ENCODE results near the gene NPW. TPM values are rescaled to one million over a fixed set of nuclear protein-coding genes. Genes with fewer than 3 reads are reported as not detected.

The NPW gene
- total and polyA plus RNA-seq, 4 experiments from 2014 or later = not detected

GRCh38 chr16:1990351-1991134, 29.0 kb upstream of the NPW start:
- POLR2A ChIA-PET (ENCODE audit: partially characterized antibody) = interaction anchor here (1.1 to 5.7 kb wide), 8 partner anchors 9 to 218 kb away, joined by 3 to 71 read pairs (median 24); partner anchors contain the start of genes EME2, MRPS34, MSRB1 and NDUFB10
- Histone ChIP-seq H3K36me3 (ENCODE audit: insufficient read depth, low read length) (peaks cover 4% of the 10 kb centered on the region), H3K27me3 (ENCODE audit: insufficient read depth, low read length) (no peaks in the 10 kb centered on the region), H3K4me3 (ENCODE audit: low read length in 2 of 2) (peak overlapping the region; percentile 36 to 52), H3K27ac (ENCODE audit: low read depth, low read length) (peak overlapping the region; percentile 30), H3K4me1 (ENCODE audit: insufficient read depth, low read length) (peaks cover 22% of the 10 kb centered on the region), H3K9me3 (ENCODE audit: control insufficient read depth in 1 of 2, low read length in 2 of 2) (no peaks in the 10 kb centered on the region)
- peaks cover 6 to 7% of the 10 kb centered on the region in 2 donors for H3K27me3 Mint-ChIP-seq
- H3K4me3 Mint-ChIP-seq = peak overlapping the region; percentile 73 to 84 (median 78)
- CTCF ChIA-PET (ENCODE audit: partially characterized antibody) = interaction anchor here (1.2 to 1.6 kb wide), 2 partner anchors 13 to 150 kb away, joined by 5 to 7 read pairs; no protein-coding TSS in a partner anchor
- peaks cover 6% of the 10 kb centered on the region in 2 donors for H3K36me3 Mint-ChIP-seq
- H3K27ac Mint-ChIP-seq = peak overlapping the region in 6 of 7 donors; percentile 76 to 93 (median 86)
- H3K9me3 Mint-ChIP-seq = peaks cover 0 to 1% (median 0%) of the 10 kb centered on the region in 8 donors
- intact Hi-C loops (cut with micrococcal nuclease) = loop anchor here (2.0 to 5.0 kb wide), 2 partner anchors 18 to 48 kb away; partner anchors contain the start of genes MSRB1 and TBL3
- peak in 1 of 5 donors; percentile 56 for DNase-seq
- peaks cover 6 to 30% (median 16%) of the 10 kb centered on the region in 4 donors for H3K4me1 Mint-ChIP-seq

- Mint-ChIP-seq H3K27ac (peak overlapping the region; percentile 76 to 93 (median 85)), H3K36me3 (peaks cover 6% of the 10 kb centered on the region in 2 donors), H3K9me3 (peaks cover 0 to 1% (median 0%) of the 10 kb centered on the region in 8 donors), H3K27me3 (peaks cover 6 to 7% of the 10 kb centered on the region in 2 donors), H3K4me1 (peaks cover 6 to 30% (median 16%) of the 10 kb centered on the region in 4 donors), H3K4me3 (peak overlapping the region; percentile 73 to 84 (median 78))
- intact Hi-C loops (cut with micrococcal nuclease) = loop anchor here (2.0 to 5.0 kb wide), 2 partner anchors 18 to 49 kb away; partner anchors contain the start of genes MSRB1 and TBL3
- no peaks in the 10 kb centered on the region for H3K36me3 ChIP-seq (ENCODE audit: insufficient read depth, low read length)
- H3K4me1 ChIP-seq (ENCODE audit: insufficient read depth, low read length) = peaks cover 22% of the 10 kb centered on the region
- H3K27ac ChIP-seq (ENCODE audit: low read depth, low read length) = peak overlapping the region; percentile 61
- POLR2A ChIA-PET (ENCODE audit: partially characterized antibody) = interaction anchor here (1.1 to 5.7 kb wide), 9 partner anchors 10 to 219 kb away, joined by 3 to 71 read pairs (median 25); partner anchors contain the start of genes EME2, MRPS34, MSRB1 and NDUFB10
- no peaks in the 10 kb centered on the region for H3K27me3 ChIP-seq (ENCODE audit: insufficient read depth, low read length)
- H3K9me3 ChIP-seq (ENCODE audit: control insufficient read depth in 1 of 2, low read length in 2 of 2) = no peaks in the 10 kb centered on the region
- DNase-seq = peak in 4 of 5 donors; percentile 46 to 83 (median 51)
- H3K4me3 ChIP-seq (ENCODE audit: low read length in 2 of 2) = peak overlapping the region; percentile 36 to 52
- CTCF ChIA-PET (ENCODE audit: partially characterized antibody) = interaction anchor here (1.2 to 1.6 kb wide), 2 partner anchors 13 to 149 kb away, joined by 5 to 7 read pairs; no protein-coding TSS in a partner anchor
These were observed 28.4 kb upstream of the NPW start for GRCh38 chr16:1991135-1991551.

- peaks cover 0 to 1% (median 0%) of the 10 kb centered on the region in 8 donors for H3K9me3 Mint-ChIP-seq
- Histone ChIP-seq H3K4me3 (ENCODE audit: low read length in 2 of 2) (peak overlapping the region in 1 of 2 donors; percentile 42), H3K27ac (ENCODE audit: low read depth, low read length) (peak overlapping the region; percentile 61), H3K4me1 (ENCODE audit: insufficient read depth, low read length) (peaks cover 22% of the 10 kb centered on the region), H3K9me3 (ENCODE audit: control insufficient read depth in 1 of 2, low read length in 2 of 2) (no peaks in the 10 kb centered on the region), H3K36me3 (ENCODE audit: insufficient read depth, low read length) (no peaks in the 10 kb centered on the region), H3K27me3 (ENCODE audit: insufficient read depth, low read length) (no peaks in the 10 kb centered on the region)
- POLR2A ChIA-PET (ENCODE audit: partially characterized antibody) = interaction anchor here (0.9 to 5.7 kb wide), 10 partner anchors 10 to 219 kb away, joined by 3 to 71 read pairs (median 22); partner anchors contain the start of genes EME2, MRPS34, MSRB1 and NDUFB10
- H3K4me1 Mint-ChIP-seq = peaks cover 6 to 30% (median 16%) of the 10 kb centered on the region in 4 donors
- intact Hi-C loops (cut with micrococcal nuclease) = loop anchor here (2.0 to 5.0 kb wide), 2 partner anchors 19 to 49 kb away; partner anchors contain the start of genes MSRB1 and TBL3
- DNase-seq = peak in 1 of 5 donors; percentile 53
- H3K4me3 Mint-ChIP-seq = peak overlapping the region; percentile 73 to 84 (median 78)
- peaks cover 4% of the 10 kb centered on the region in 2 donors for H3K36me3 Mint-ChIP-seq
- peak overlapping the region; percentile 76 to 93 (median 85) for H3K27ac Mint-ChIP-seq
- CTCF ChIA-PET (ENCODE audit: partially characterized antibody) = interaction anchor here (1.2 to 1.6 kb wide), 2 partner anchors 12 to 149 kb away, joined by 5 to 7 read pairs; no protein-coding TSS in a partner anchor
- H3K27me3 Mint-ChIP-seq = peaks cover 6 to 7% of the 10 kb centered on the region in 2 donors
These were observed 28.0 kb upstream of the NPW start for GRCh38 chr16:1991588-1991947.

GRCh38 chr16:1991948-1992703, 27.5 kb upstream of the NPW start:
- H3K27me3 ChIP-seq (ENCODE audit: insufficient read depth, low read length) = no peaks in the 10 kb centered on the region
- POLR2A ChIA-PET (ENCODE audit: partially characterized antibody) = interaction anchor here (0.9 to 5.7 kb wide), 9 partner anchors 11 to 163 kb away, joined by 3 to 71 read pairs (median 25); partner anchors contain the start of genes MSRB1, NDUFB10, NOXO1 and RNF151
- H3K9me3 ChIP-seq (ENCODE audit: control insufficient read depth in 1 of 2, low read length in 2 of 2) = no peaks in the 10 kb centered on the region
- Mint-ChIP-seq H3K4me1 (peaks cover 6 to 30% (median 16%) of the 10 kb centered on the region in 4 donors), H3K27me3 (peaks cover 6 to 7% of the 10 kb centered on the region in 2 donors), H3K4me3 (peak overlapping the region in 7 of 8 donors; percentile 40 to 84 (median 73)), H3K9me3 (peaks cover 0 to 1% (median 0%) of the 10 kb centered on the region in 8 donors), H3K36me3 (no peaks in the 10 kb centered on the region), H3K27ac (peak overlapping the region in 6 of 7 donors; percentile 62 to 88 (median 78))
- CTCF ChIA-PET (ENCODE audit: partially characterized antibody) = interaction anchor here (0.8 to 1.2 kb wide), 2 partner anchors 22 to 148 kb away, joined by 3 to 5 read pairs; no protein-coding TSS in a partner anchor
- H3K4me1 ChIP-seq (ENCODE audit: insufficient read depth, low read length) = peaks cover 22% of the 10 kb centered on the region
- intact Hi-C loops (cut with micrococcal nuclease) = loop anchor here (1.0 to 5.0 kb wide), 6 partner anchors 8 to 50 kb away; partner anchors contain the start of genes GFER, MSRB1, NDUFB10 and RPS2
- peak; percentile 92 to 99 (median 93) for DNase-seq
- peak overlapping the region in 1 of 2 donors; percentile 42 for H3K4me3 ChIP-seq (ENCODE audit: low read length in 2 of 2)
- peak overlapping the region; percentile 61 for H3K27ac ChIP-seq (ENCODE audit: low read depth, low read length)
- peaks cover 2% of the 10 kb centered on the region for H3K36me3 ChIP-seq (ENCODE audit: insufficient read depth, low read length)

- CTCF ChIA-PET (ENCODE audit: partially characterized antibody) = interaction anchor here (0.8 to 3.3 kb wide), 2 partner anchors 11 to 21 kb away, joined by 3 to 18 read pairs; no protein-coding TSS in a partner anchor
- no peak overlapping the region for H3K4me3 Mint-ChIP-seq
- Histone ChIP-seq H3K4me3 (ENCODE audit: low read length in 2 of 2) (no peak overlapping the region), H3K4me1 (ENCODE audit: insufficient read depth, low read length) (peaks cover 22% of the 10 kb centered on the region), H3K27me3 (ENCODE audit: insufficient read depth, low read length) (no peaks in the 10 kb centered on the region), H3K27ac (ENCODE audit: low read depth, low read length) (peak overlapping the region; percentile 60), H3K36me3 (ENCODE audit: insufficient read depth, low read length) (peaks cover 4% of the 10 kb centered on the region), H3K9me3 (ENCODE audit: control insufficient read depth in 1 of 2, low read length in 2 of 2) (no peaks in the 10 kb centered on the region)
- no peak for DNase-seq
- peaks cover 3% of the 10 kb centered on the region in 2 donors for H3K36me3 Mint-ChIP-seq
- peaks cover 6 to 30% (median 16%) of the 10 kb centered on the region in 4 donors for H3K4me1 Mint-ChIP-seq
- intact Hi-C loops (cut with micrococcal nuclease) = loop anchor here (1.0 to 5.0 kb wide), 5 partner anchors 9 to 51 kb away; partner anchors contain the start of genes GFER, MSRB1, NDUFB10 and RPS2
- POLR2A ChIA-PET (ENCODE audit: partially characterized antibody) = interaction anchor here (0.9 to 5.7 kb wide), 8 partner anchors 11 to 162 kb away, joined by 3 to 71 read pairs (median 27); partner anchors contain the start of genes MSRB1, RNF151, RPS2 and TBL3
- peak overlapping the region in 2 of 7 donors; percentile 72 to 88 for H3K27ac Mint-ChIP-seq
- peaks cover 6 to 7% of the 10 kb centered on the region in 2 donors for H3K27me3 Mint-ChIP-seq
- peaks cover 0 to 1% (median 0%) of the 10 kb centered on the region in 8 donors for H3K9me3 Mint-ChIP-seq
These were observed 26.8 kb upstream of the NPW start for GRCh38 chr16:1992704-1993317.
